Loucy (cell line): Measurements from ENCODE around the gene ART1.

Experiments used
- EZH2phosphoT487 ChIP-seq: fragments of 200-600 bp; IDR thresholded peaks from 2 replicates; pipeline ENCODE4 v1.6.1; 2018; ENCODE audit warnings: antibody characterized with exemption, mild to moderate bottlenecking, moderate library complexity, borderline replicate concordance
- TF ChIP-seq, protein P1 (sequence below): fragments of 200-600 bp; sonication (generic); conservative IDR thresholded peaks from 2 replicates; pipeline ENCODE4 v1.5.1; 2014; ENCODE audit warnings: mild to moderate bottlenecking, antibody characterized with exemption, low read length

DNA sequence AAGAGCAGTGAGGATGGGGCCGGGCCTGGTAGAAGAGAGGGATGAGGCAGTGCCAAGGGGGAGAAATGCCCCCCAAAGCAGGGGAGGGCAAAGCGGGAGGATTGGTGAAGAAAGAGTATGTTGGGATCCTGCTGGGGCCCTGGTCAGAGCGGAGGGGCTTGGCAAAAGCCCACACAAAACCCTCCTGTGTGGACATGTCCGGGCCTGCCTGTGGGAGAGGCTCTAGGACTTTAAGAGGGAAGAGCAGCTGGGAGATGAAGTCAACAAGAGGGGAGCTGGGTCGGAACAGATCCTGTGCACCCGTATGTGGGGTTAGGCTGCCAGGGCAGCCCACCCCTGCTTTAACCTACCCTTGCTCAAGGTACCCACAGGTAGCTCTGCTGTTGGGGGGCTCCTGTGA, 28.9 kb upstream of the ART1 start:
- TF ChIP-seq, protein P1, sequence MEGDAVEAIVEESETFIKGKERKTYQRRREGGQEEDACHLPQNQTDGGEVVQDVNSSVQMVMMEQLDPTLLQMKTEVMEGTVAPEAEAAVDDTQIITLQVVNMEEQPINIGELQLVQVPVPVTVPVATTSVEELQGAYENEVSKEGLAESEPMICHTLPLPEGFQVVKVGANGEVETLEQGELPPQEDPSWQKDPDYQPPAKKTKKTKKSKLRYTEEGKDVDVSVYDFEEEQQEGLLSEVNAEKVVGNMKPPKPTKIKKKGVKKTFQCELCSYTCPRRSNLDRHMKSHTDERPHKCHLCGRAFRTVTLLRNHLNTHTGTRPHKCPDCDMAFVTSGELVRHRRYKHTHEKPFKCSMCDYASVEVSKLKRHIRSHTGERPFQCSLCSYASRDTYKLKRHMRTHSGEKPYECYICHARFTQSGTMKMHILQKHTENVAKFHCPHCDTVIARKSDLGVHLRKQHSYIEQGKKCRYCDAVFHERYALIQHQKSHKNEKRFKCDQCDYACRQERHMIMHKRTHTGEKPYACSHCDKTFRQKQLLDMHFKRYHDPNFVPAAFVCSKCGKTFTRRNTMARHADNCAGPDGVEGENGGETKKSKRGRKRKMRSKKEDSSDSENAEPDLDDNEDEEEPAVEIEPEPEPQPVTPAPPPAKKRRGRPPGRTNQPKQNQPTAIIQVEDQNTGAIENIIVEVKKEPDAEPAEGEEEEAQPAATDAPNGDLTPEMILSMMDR = no peak
- TF ChIP-seq EZH2phosphoT487 = no peak
